Astrocyte (in vitro differentiated cells and primary cell): Measurements from ENCODE around the gene TNRC6A.

Experiments used
- EZH2 ChIP-seq: IDR thresholded peaks from 2 replicates; pipeline ENCODE4 v1.6.1; 2012; ENCODE audit warnings: mild to moderate bottlenecking, low read length, inconsistent platforms; ENCODE audit not compliant: insufficient read depth
- TF ChIP-seq, protein P1 (sequence below): IDR thresholded peaks from 2 replicates; pipeline ENCODE4 v1.5.1; 2011; ENCODE audit warnings: low read depth, mild to moderate bottlenecking, inconsistent platforms, low read length, moderate library complexity; ENCODE audit not compliant: insufficient read depth

DNA sequence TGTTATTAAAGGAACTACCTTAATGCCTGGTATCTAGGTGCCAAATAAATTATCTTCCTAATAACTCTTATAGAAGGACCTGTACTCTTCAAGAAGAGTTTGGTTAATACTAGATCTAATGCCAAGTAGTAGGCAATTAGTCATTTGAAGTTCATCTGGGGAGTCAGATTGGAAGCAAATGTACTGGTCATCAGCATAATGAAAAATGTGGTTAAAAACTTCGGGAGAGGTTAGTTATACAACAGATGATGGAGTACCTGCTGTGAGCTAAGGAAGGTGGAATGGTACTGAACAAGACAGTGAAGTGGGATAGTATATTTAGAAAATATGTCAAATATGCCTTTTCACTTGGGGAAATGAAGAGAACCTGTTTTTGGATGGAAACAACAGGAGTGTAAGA lies 49.2 kb downstream of the TNRC6A start:
- TF ChIP-seq, protein P1, sequence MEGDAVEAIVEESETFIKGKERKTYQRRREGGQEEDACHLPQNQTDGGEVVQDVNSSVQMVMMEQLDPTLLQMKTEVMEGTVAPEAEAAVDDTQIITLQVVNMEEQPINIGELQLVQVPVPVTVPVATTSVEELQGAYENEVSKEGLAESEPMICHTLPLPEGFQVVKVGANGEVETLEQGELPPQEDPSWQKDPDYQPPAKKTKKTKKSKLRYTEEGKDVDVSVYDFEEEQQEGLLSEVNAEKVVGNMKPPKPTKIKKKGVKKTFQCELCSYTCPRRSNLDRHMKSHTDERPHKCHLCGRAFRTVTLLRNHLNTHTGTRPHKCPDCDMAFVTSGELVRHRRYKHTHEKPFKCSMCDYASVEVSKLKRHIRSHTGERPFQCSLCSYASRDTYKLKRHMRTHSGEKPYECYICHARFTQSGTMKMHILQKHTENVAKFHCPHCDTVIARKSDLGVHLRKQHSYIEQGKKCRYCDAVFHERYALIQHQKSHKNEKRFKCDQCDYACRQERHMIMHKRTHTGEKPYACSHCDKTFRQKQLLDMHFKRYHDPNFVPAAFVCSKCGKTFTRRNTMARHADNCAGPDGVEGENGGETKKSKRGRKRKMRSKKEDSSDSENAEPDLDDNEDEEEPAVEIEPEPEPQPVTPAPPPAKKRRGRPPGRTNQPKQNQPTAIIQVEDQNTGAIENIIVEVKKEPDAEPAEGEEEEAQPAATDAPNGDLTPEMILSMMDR: no peak
- TF ChIP-seq EZH2: no peak
